ENCODE data around the gene CNBP.

GRCh38 chr3:129144786-129145185 is 38.9 kb downstream of the CNBP start:
- TF ChIP-seq CTCF (conservative IDR thresholded peaks at IDR 0.05; ENCODE audit: low read depth, low read length) (no peak), EZH2 (IDR thresholded peaks at IDR 0.05; ENCODE audit: low read length, unreplicated experiment) (no peak)
